ENCODE data around the gene IGFL1. TPM values are rescaled to one million over a fixed set of nuclear protein-coding genes. Genes with fewer than 3 reads are reported as not detected.
"Not testable (repeated sequence)": the region's sequence is repeated elsewhere in the genome, so short reads cannot be mapped to it uniquely, and the experiment has no call there.

Gene IGFL1
- total RNA-seq, 4 donors from 2014 or later, result not detected

DNA sequence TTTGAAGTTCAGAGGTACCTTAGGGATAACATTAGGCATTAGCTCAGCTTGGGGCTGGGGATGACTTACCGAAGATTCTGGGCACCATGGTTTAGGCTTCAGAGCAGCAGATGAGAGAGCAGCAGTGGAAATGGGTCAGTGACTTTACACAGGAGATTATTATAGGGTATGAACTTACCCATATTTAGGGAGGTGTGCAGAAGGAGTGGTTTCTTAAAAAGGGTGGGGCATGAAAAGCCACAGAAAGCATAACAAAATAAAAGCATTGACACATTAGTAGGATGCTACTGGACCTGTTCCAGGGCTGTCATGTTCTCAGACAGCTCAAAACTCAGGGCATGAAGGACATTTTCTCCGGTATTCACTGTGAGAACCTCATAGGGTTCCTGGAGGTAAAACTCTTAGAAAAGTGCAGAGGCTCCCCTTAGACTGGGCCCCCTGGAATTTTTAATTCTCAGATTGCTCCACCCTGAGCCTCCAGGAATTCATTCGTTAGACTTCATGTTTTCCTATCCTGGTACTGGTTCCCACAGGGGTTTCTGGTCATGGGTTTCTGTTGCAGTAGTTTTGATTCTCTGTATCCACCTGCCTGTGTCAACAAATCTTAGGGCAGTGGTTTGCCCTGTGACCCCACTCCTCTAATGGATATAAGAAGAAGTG, 20.7 kb downstream of the IGFL1 start:
- WGBS, 2 donors, result 36 to 49% methylated on average over 3 of the region's 3 CpGs
- Histone ChIP-seq H3K4me3 (replicated peaks in 1 of 3) (no peak overlapping the region), H3K4me1 (no peaks in the 10 kb centered on the region), H3K27me3 (no peaks in the 10 kb centered on the region), H3K36me3 (no peaks in the 10 kb centered on the region), H3K9me3 (no peaks in the 10 kb centered on the region), H3K27ac (no peak overlapping the region)
- no peak for TF ChIP-seq POLR2A (IDR thresholded peaks at IDR 0.05)
- TF ChIP-seq, protein P1, sequence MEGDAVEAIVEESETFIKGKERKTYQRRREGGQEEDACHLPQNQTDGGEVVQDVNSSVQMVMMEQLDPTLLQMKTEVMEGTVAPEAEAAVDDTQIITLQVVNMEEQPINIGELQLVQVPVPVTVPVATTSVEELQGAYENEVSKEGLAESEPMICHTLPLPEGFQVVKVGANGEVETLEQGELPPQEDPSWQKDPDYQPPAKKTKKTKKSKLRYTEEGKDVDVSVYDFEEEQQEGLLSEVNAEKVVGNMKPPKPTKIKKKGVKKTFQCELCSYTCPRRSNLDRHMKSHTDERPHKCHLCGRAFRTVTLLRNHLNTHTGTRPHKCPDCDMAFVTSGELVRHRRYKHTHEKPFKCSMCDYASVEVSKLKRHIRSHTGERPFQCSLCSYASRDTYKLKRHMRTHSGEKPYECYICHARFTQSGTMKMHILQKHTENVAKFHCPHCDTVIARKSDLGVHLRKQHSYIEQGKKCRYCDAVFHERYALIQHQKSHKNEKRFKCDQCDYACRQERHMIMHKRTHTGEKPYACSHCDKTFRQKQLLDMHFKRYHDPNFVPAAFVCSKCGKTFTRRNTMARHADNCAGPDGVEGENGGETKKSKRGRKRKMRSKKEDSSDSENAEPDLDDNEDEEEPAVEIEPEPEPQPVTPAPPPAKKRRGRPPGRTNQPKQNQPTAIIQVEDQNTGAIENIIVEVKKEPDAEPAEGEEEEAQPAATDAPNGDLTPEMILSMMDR (IDR thresholded peaks at IDR 0.05), result no peak
- intact Hi-C loops (cut with DNase I), result no loop called here
- no peak for DNase-seq

DNA sequence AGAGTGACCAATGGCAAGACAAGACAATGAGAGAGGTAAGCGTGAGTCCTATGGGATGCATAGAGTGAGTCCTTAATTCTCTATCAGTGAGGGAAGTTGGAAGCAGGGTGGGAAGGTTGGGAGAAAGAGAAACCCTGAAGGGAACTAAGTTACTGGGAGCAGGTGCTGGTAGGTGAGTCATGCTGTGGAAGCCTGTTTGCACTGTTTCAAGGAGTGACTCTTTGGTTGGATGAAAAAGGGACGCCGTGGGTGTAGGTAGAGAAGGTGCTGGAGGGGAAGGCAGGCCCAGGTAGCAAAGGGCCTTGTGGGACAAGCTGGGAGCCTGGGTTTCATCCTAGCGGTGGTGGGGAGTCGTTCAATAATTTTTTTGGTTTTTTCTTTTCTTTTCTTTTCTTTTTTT, 21.9 kb downstream of the IGFL1 start:
- H3K9me3 ChIP-seq, result no peaks in the 10 kb centered on the region
- intact Hi-C loops (cut with DNase I), result no loop called here
- no peaks in the 10 kb centered on the region for H3K27me3 ChIP-seq
- 71 to 76% methylated on average over 5 of the region's 5 CpGs for WGBS, 2 donors
- DNase-seq, result no peak
- H3K4me1 ChIP-seq, result no peaks in the 10 kb centered on the region
- TF ChIP-seq POLR2A (IDR thresholded peaks at IDR 0.05), result no peak
- TF ChIP-seq, protein P1 (IDR thresholded peaks at IDR 0.05), result no peak
- no peaks in the 10 kb centered on the region for H3K36me3 ChIP-seq
- no peak overlapping the region for H3K4me3 ChIP-seq (replicated peaks in 1 of 3)
- H3K27ac ChIP-seq, result no peak overlapping the region

DNA sequence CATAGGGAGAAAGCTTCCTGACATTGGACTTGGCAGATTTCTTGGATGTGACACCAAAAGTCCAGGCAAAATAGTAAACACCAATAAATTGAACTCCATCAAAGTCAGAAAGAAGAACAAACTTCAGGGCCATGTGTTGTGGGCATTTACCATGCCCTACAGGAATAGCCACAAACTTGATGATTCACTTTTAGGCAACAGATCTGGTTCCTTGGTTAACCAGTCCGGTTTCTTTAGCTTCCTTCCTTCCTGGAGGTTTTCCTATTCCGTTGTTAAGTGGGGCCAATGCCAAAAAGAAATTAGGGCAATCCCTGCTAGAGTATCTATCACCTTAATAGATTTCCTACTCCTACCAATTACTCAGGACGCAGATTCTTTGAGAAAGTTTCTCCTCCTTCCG, 25.2 kb downstream of the IGFL1 start:
- H3K36me3 ChIP-seq, result no peaks in the 10 kb centered on the region
- H3K9me3 ChIP-seq, result no peaks in the 10 kb centered on the region
- H3K27me3 ChIP-seq, result no peaks in the 10 kb centered on the region
- TF ChIP-seq POLR2A (IDR thresholded peaks at IDR 0.05), result no peak
- TF ChIP-seq, protein P1 (IDR thresholded peaks at IDR 0.05), result no peak
- 78 to 82% methylated on average over 4 of the region's 4 CpGs for WGBS, 2 donors
- H3K4me3 ChIP-seq (replicated peaks in 1 of 3), result no peak overlapping the region
- H3K4me1 ChIP-seq, result no peaks in the 10 kb centered on the region
- no peak for DNase-seq
- no peak overlapping the region for H3K27ac ChIP-seq
- intact Hi-C loops (cut with DNase I), result no loop called here

DNA sequence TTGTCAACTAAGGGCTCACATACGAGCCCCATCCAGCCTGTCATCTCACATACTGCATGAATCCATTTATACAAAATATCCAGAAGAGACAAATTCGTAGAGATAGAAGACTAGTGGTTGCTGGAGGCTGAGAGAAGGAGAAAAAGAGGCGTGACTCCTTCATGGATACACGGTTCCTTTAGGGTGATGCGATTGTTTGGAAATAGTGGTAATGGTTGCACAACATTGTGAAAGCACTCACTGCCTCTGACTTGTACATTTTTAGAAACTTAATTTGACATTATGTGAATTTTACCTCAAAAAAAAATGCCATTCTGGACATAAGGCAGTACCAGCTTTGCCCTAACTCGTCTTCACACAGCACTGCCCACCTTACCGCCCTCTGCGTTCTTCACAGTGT, 27.3 kb downstream of the IGFL1 start:
- TF ChIP-seq, protein P1 (IDR thresholded peaks at IDR 0.05), result no peak
- TF ChIP-seq POLR2A (IDR thresholded peaks at IDR 0.05), result no peak
- Histone ChIP-seq H3K9me3 (no peaks in the 10 kb centered on the region), H3K36me3 (no peaks in the 10 kb centered on the region), H3K4me1 (no peaks in the 10 kb centered on the region), H3K4me3 (replicated peaks in 1 of 3) (no peak overlapping the region), H3K27me3 (no peaks in the 10 kb centered on the region), H3K27ac (no peak overlapping the region)
- intact Hi-C loops (cut with DNase I), result no loop called here
- WGBS, 2 donors, result 76 to 77% methylated on average over 8 of the region's 8 CpGs
- DNase-seq, result no peak

DNA sequence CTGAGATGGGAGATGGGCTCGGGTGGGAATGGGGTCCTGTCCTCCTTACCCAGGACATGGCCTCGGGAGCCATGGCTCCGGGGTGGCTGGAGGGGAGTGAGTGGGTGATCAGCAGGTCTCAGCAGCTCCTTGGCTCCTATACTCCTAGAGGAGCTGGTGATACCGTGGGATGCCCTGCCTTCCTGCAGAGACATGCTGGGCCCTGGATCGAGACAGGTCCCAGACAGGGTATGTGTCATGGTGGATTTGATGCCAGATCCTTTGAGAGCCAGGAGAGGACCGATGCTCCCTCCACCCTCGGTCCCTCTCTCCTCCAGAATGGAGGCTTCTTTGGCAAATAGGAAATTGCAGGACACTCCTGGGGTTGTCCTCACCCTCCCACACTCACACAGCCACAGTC, 32.0 kb downstream of the IGFL1 start:
- H3K9me3 ChIP-seq; H3K27me3 ChIP-seq; H3K36me3 ChIP-seq; H3K4me3 ChIP-seq (replicated peaks in 1 of 3); DNase-seq; H3K4me1 ChIP-seq; H3K27ac ChIP-seq: not testable (repeated sequence)
- intact Hi-C loops (cut with DNase I), result loop anchor here (5.0 kb wide), 1 partner anchor 229 kb away; no protein-coding TSS in a partner anchor
- WGBS, 2 donors, result 72 to 93% methylated on average over 7 of the region's 7 CpGs

DNA sequence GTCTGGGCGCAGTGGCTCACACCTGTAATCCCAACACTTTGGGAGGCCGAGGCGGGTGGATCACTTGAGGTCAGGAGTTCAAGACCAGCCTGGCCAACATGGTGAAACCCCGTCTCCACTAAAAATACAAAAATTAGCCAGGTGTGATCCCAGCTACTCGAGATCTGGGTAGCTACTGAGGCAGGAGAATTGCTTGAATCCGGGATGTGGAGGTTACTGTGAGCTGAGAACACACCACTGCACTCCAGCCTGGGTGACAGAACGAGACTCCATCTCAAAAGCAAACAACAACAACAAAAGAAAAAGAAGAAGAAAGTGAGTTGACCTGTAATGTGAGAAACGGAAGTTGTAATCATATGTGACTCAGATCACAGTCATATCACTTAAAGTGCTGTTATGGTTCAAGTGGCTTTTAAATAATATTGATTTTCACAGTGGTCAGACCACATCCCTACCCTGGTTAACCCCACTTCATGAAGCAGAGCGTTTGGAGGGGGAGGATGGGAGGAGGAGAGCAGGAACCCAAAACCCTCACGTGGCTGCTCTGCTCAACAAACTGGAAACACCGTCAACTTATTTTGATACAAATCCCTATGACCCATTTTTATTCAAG, 33.2 kb downstream of the IGFL1 start:
- intact Hi-C loops (cut with DNase I), result loop anchor here (5.0 kb wide), 1 partner anchor 230 kb away; no protein-coding TSS in a partner anchor
- not testable (repeated sequence) for H3K4me1 ChIP-seq; H3K4me3 ChIP-seq (replicated peaks in 1 of 3); H3K27me3 ChIP-seq; H3K9me3 ChIP-seq; DNase-seq; H3K36me3 ChIP-seq; H3K27ac ChIP-seq
- 33 to 34% methylated on average over 11 of the region's 11 CpGs for WGBS, 2 donors

DNA sequence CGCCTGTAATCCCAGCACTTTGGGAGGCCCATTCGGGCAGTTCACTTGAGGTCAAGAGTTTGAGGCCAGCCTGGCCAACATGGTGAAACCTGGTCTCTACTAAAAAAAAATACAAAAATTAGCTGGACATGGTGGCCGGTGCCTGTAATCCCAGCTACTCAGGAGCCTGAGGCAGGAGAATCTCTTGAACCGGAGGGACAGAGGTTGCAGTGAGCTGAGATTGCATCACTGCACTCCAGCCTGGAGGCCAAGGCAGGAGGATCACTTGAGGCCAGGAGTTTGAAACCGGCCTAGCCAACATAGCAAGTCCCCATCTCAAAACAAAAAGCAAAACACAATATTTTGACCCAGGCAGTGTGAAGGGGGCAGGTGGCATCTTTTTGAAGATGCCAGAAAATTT, 35.3 kb downstream of the IGFL1 start:
- H3K36me3 ChIP-seq; H3K4me1 ChIP-seq; H3K27ac ChIP-seq; H3K9me3 ChIP-seq; H3K4me3 ChIP-seq (replicated peaks in 1 of 3); DNase-seq; H3K27me3 ChIP-seq: not testable (repeated sequence)
- WGBS, 2 donors, result 68 to 78% methylated on average over 4 to 5 of the region's 5 CpGs
- intact Hi-C loops (cut with DNase I), result loop anchor here (2.0 to 5.0 kb wide), 2 partner anchors 184 to 232 kb away; no protein-coding TSS in a partner anchor
